Breast epithelium (tissue), 4 donors: Measurements from ENCODE around the gene KRTAP10-1. TPM values are rescaled to one million over a fixed set of nuclear protein-coding genes. Genes with fewer than 3 reads are reported as not detected.

ENCODE experiments used
- DNase-seq, 2 donors: peaks; one replicate each; pipeline ENCODE4 v3.0.0-alpha.2; 2019; ENCODE audit warnings: low spot score in 2 of 2
- H3K27ac ChIP-seq, 2 donors: fragments of 200-600 bp; sonication (generic) in 1 of 2; one replicate each; pipeline ENCODE4 v1.5.1; 2016 to 2019; ENCODE audit warnings: mild to moderate bottlenecking in 1 of 2
- H3K27me3 ChIP-seq, 2 donors: fragments of 200-600 bp; sonication (generic) in 1 of 2; one replicate each; pipeline versions ENCODE4 v1.5.1 to v1.6.0; 2017 to 2019; ENCODE audit warnings: control low read depth in 1 of 2, mild to moderate bottlenecking in 1 of 2
- H3K36me3 ChIP-seq: fragments of 200-600 bp; one replicate; pipeline ENCODE4 v1.5.1; 2019
- H3K4me1 ChIP-seq, 2 donors: fragments of 200-600 bp; sonication (generic); one replicate each; pipeline ENCODE4 v1.5.1; 2016 to 2019; ENCODE audit warnings: control low read depth in 1 of 2
- H3K4me3 ChIP-seq, 3 donors: fragments of 200-600 bp; sonication (generic); 1 replicate in 2 of 3; 2 replicates in 1 of 3; pipeline ENCODE4 v1.5.1; 2016 to 2019; ENCODE audit warnings: mild to moderate bottlenecking in 3 of 3, moderate library complexity in 2 of 3
- H3K9me3 ChIP-seq, 2 donors: fragments of 200-600 bp; sonication (generic) in 1 of 2; one replicate each; pipeline ENCODE4 v1.5.1; 2016 to 2019; ENCODE audit warnings: control low read depth in 1 of 2
- CTCF ChIP-seq, 3 donors: fragments of 450-650 bp; IDR thresholded peaks; one replicate each; pipeline ENCODE4 v1.5.1; 2016 to 2017; ENCODE audit warnings: antibody characterized with exemption in 3 of 3, mild to moderate bottlenecking in 3 of 3, moderate library complexity in 3 of 3
- POLR2A ChIP-seq: fragments of 450-650 bp; IDR thresholded peaks from one replicate; pipeline ENCODE4 v1.6.1; 2016; ENCODE audit warnings: antibody characterized with exemption, mild to moderate bottlenecking, moderate library complexity
- POLR2AphosphoS5 ChIP-seq, 3 donors: sonication (generic); formaldehyde crosslinking; IDR thresholded peaks; one replicate each; pipeline ENCODE4 v1.6.1; 2017; ENCODE audit warnings: antibody characterized with exemption in 3 of 3
- intact Hi-C: fragments of 100-400 bp; cut with DNase I; formaldehyde crosslinking; loops from one replicate; pipeline ENCODE4 v1.15.1; 2023; ENCODE audit warnings: low total_unique reads
- total RNA-seq, 3 donors: library from RNA; depleted of rRNA; stranded (reverse); fragments of >200 nt; gene quantifications; one replicate each; pipeline ENCODE4 v1.1.0, GENCODE V29; 2016

KRTAP10-1 gene
- total RNA-seq, 3 donors from 2014 or later: not detected

DNA sequence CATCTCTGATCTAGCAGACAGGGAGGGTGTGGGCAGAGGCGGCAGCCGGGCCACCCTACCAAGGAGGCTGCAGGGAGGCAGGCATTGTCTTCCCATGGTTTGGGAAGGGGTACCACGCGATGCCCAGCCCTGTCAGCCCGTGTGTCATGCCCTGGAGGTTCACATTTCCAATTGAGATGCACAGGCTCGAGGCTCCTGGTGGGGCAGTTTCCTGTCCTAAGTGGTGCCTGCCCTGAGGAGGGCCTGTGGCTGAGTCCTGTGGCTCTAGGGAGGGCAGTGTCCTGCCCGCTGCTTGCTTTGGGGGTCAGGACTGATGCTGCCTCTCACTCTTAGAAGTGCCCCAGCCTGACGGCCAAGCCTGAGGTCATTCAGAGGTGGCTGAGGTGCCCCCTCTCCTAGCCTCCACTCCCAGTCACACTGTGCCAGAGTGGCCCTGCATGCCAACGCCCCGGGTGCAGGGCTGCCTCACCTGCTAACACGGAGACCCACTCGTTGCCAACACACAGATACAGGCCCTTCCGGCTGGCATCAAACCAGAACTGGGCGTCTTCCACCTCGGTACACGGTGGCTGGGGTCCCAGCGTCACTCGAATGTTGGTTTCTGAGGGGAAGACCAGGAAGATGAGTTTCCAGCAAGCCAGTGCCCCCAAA lies 11.9 kb downstream of the KRTAP10-1 start:
- H3K4me1 ChIP-seq: no peaks in the 10 kb centered on the region
- H3K27me3 ChIP-seq: peaks cover 0 to 17% of the 10 kb centered on the region in 2 donors
- no peak overlapping the region for H3K27ac ChIP-seq
- H3K36me3 ChIP-seq: no peaks in the 10 kb centered on the region
- intact Hi-C loops: loop anchor here (10.0 kb wide), 1 partner anchor 147 kb away; no protein-coding TSS in a partner anchor
- no peak overlapping the region for H3K4me3 ChIP-seq
- peak in 1 of 2 donors; percentile 35 for DNase-seq
- no peaks in the 10 kb centered on the region for H3K9me3 ChIP-seq
- TF ChIP-seq CTCF (IDR thresholded peaks at IDR 0.05) (no peak), POLR2AphosphoS5 (IDR thresholded peaks at IDR 0.05) (no peak), POLR2A (no peak)

GRCh38 chr21:44527156-44527982 lies 12.6 kb downstream of the KRTAP10-1 start:
- TF ChIP-seq POLR2A (no peak), POLR2AphosphoS5 (IDR thresholded peaks at IDR 0.05) (no peak), CTCF (IDR thresholded peaks at IDR 0.05) (no peak)
- no peak overlapping the region for H3K27ac ChIP-seq
- intact Hi-C loops: loop anchor here (10.0 kb wide), 1 partner anchor 147 kb away; no protein-coding TSS in a partner anchor
- peaks cover 0 to 17% of the 10 kb centered on the region in 2 donors for H3K27me3 ChIP-seq
- DNase-seq: peak in 1 of 2 donors; percentile 42
- no peaks in the 10 kb centered on the region for H3K36me3 ChIP-seq
- no peaks in the 10 kb centered on the region for H3K4me1 ChIP-seq
- H3K4me3 ChIP-seq: no peak overlapping the region
- no peaks in the 10 kb centered on the region for H3K9me3 ChIP-seq

GRCh38 chr21:44526096-44526997 lies 13.6 kb downstream of the KRTAP10-1 start:
- intact Hi-C loops: loop anchor here (10.0 kb wide), 1 partner anchor 148 kb away; no protein-coding TSS in a partner anchor
- H3K4me3 ChIP-seq: no peak overlapping the region
- peak in 1 of 2 donors; percentile 37 for DNase-seq
- no peaks in the 10 kb centered on the region for H3K9me3 ChIP-seq
- no peak for TF ChIP-seq CTCF (IDR thresholded peaks at IDR 0.05)
- peaks cover 0 to 8% of the 10 kb centered on the region in 2 donors for H3K27me3 ChIP-seq
- no peaks in the 10 kb centered on the region for H3K36me3 ChIP-seq
- H3K4me1 ChIP-seq: no peaks in the 10 kb centered on the region
- no peak overlapping the region for H3K27ac ChIP-seq

- no peaks in the 10 kb centered on the region for H3K36me3 ChIP-seq
- intact Hi-C loops: loop anchor here (10.0 kb wide), 1 partner anchor 149 kb away; no protein-coding TSS in a partner anchor
- TF ChIP-seq POLR2A (no peak), CTCF (IDR thresholded peaks at IDR 0.05) (no peak), POLR2AphosphoS5 (IDR thresholded peaks at IDR 0.05) (no peak)
- H3K9me3 ChIP-seq: no peaks in the 10 kb centered on the region
- peak in 1 of 2 donors; percentile 48 for DNase-seq
- no peaks in the 10 kb centered on the region for H3K4me1 ChIP-seq
- peaks cover 0 to 11% of the 10 kb centered on the region in 2 donors for H3K27me3 ChIP-seq
- no peak overlapping the region for H3K4me3 ChIP-seq
- no peak overlapping the region for H3K27ac ChIP-seq
Measured at GRCh38 chr21:44525391-44526095, 14.5 kb downstream of the KRTAP10-1 start.
